Upper lobe of left lung (tissue), 4 donors: Measurements from ENCODE around the gene ANO6.

ENCODE experiments used
- EP300 ChIP-seq, 4 donors: sonication (generic); formaldehyde crosslinking; IDR thresholded peaks; one replicate each; pipeline ENCODE4 v1.5.1; 2017; ENCODE audit warnings: antibody characterized with exemption in 4 of 4, control low read depth in 2 of 4
- POLR2A ChIP-seq, 4 donors: fragments of 450-650 bp; IDR thresholded peaks; one replicate each; pipeline ENCODE4 v1.5.1; 2016 to 2017; ENCODE audit warnings: antibody characterized with exemption in 4 of 4, mild to moderate bottlenecking in 2 of 4
- POLR2AphosphoS5 ChIP-seq, 2 donors: sonication (generic); formaldehyde crosslinking; IDR thresholded peaks; one replicate each; pipeline ENCODE4 v1.5.1; 2017; ENCODE audit warnings: antibody characterized with exemption in 2 of 2
- TF ChIP-seq, protein P1 (sequence below), 6 experiments: fragments of 450-650 bp in 4 of 6; fragments of 200-600 bp in 2 of 6; sonication (generic) in 2 of 6; IDR thresholded peaks; one replicate each; pipeline ENCODE4 v1.5.1; 2016 to 2019; ENCODE audit warnings: antibody characterized with exemption in 6 of 6

DNA sequence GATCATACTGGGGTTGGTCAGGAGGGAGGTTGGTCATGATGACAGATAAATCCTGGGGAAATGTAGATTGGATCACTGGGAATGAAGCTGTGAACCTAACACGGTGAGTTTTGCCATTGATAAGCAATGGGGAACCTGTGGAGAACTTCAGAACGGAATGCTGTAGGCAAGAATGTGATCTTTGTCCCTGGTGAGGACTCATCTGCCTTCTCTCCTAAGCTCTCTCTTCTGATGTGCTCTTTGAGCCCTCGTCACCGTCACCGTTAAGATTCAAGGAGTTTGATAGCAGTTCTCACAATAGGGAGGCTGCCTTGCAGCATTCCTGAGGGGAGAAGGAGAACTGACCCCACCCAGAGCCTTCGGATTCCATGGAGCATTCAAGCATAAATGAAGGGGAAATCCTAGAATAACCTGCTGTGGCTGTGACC lies 217.6 kb downstream of the ANO6 start:
- TF ChIP-seq, protein P1, sequence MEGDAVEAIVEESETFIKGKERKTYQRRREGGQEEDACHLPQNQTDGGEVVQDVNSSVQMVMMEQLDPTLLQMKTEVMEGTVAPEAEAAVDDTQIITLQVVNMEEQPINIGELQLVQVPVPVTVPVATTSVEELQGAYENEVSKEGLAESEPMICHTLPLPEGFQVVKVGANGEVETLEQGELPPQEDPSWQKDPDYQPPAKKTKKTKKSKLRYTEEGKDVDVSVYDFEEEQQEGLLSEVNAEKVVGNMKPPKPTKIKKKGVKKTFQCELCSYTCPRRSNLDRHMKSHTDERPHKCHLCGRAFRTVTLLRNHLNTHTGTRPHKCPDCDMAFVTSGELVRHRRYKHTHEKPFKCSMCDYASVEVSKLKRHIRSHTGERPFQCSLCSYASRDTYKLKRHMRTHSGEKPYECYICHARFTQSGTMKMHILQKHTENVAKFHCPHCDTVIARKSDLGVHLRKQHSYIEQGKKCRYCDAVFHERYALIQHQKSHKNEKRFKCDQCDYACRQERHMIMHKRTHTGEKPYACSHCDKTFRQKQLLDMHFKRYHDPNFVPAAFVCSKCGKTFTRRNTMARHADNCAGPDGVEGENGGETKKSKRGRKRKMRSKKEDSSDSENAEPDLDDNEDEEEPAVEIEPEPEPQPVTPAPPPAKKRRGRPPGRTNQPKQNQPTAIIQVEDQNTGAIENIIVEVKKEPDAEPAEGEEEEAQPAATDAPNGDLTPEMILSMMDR (IDR thresholded peaks at IDR 0.05), result no peak
- TF ChIP-seq POLR2A (IDR thresholded peaks at IDR 0.05) (no peak), POLR2AphosphoS5 (IDR thresholded peaks at IDR 0.05) (no peak), EP300 (IDR thresholded peaks at IDR 0.05) (no peak)
